Neural progenitor cell (in vitro differentiated cells): ENCODE results near the gene NAA20. TPM values are rescaled to one million over a fixed set of nuclear protein-coding genes. Genes with fewer than 3 reads are reported as not detected.
A peak's percentile ranks its signal among the peaks of the same experiment; 100 is the strongest.

Experiments used
- DNase-seq: peaks from one replicate; pipeline ENCODE4 v3.0.0-alpha.2; 2016; ENCODE audit warnings: low spot score
- H2AFZ ChIP-seq: fragments of 200-600 bp; sonication (generic); replicated peaks from 2 replicates; pipeline ENCODE4 v1.6.1; 2016; ENCODE audit warnings: antibody characterized with exemption
- H3F3A ChIP-seq: fragments of 200-600 bp; sonication (generic); 2 replicates; pipeline ENCODE4 v1.6.1; 2016; ENCODE audit warnings: antibody characterized with exemption, low read depth
- H3K27ac ChIP-seq: fragments of 200-600 bp; sonication (generic); 2 replicates; pipeline ENCODE4 v1.5.1; 2016; ENCODE audit warnings: mild to moderate bottlenecking
- H3K27me3 ChIP-seq: fragments of 200-600 bp; sonication (generic); 2 replicates; pipeline ENCODE4 v1.6.1; 2016; ENCODE audit warnings: mild to moderate bottlenecking, moderate library complexity
- H3K36me3 ChIP-seq: fragments of 200-600 bp; sonication (generic); 2 replicates; pipeline ENCODE4 v1.5.1; 2016
- H3K4me1 ChIP-seq: fragments of 200-600 bp; sonication (generic); 2 replicates; pipeline ENCODE4 v1.6.1; 2016; ENCODE audit warnings: mixed run types
- H3K4me2 ChIP-seq: fragments of 200-600 bp; sonication (generic); 2 replicates; pipeline ENCODE4 v1.6.1; 2016
- H3K4me3 ChIP-seq: fragments of 200-600 bp; sonication (generic); 2 replicates; pipeline ENCODE4 v1.5.1; 2016
- H3K79me2 ChIP-seq: fragments of 200-600 bp; sonication (generic); 2 replicates; pipeline ENCODE4 v1.6.1; 2016; ENCODE audit warnings: low read depth
- H3K9ac ChIP-seq: fragments of 200-600 bp; sonication (generic); 2 replicates; pipeline ENCODE4 v1.6.1; 2016
- H3K9me3 ChIP-seq: fragments of 200-600 bp; sonication (generic); 2 replicates; pipeline ENCODE4 v1.5.1; 2016; ENCODE audit warnings: low read depth
- H4K20me1 ChIP-seq: fragments of 200-600 bp; sonication (generic); 2 replicates; pipeline ENCODE4 v1.6.1; 2016; ENCODE audit warnings: low read depth
- H3K27ac Mint-ChIP-seq: 3 replicates; pipeline ENCODE4 v1.8.0; 2021; ENCODE audit warnings: mixed read lengths
- H3K27me3 Mint-ChIP-seq: 2 replicates; pipeline ENCODE4 v1.8.0; 2022; ENCODE audit warnings: low read depth, mild to moderate bottlenecking, inconsistent platforms, moderate library complexity, mixed read lengths; ENCODE audit not compliant: insufficient read depth
- H3K36me3 Mint-ChIP-seq: 3 replicates; pipeline ENCODE4 v1.8.0; 2021; ENCODE audit warnings: mixed read lengths
- H3K4me1 Mint-ChIP-seq: 3 replicates; pipeline ENCODE4 v1.8.0; 2021; ENCODE audit warnings: mixed read lengths
- H3K4me3 Mint-ChIP-seq: 3 replicates; pipeline ENCODE4 v1.8.0; 2021; ENCODE audit warnings: mild to moderate bottlenecking, moderate library complexity, mixed read lengths
- H3K9me3 Mint-ChIP-seq: 3 replicates; pipeline ENCODE4 v1.8.0; 2020; ENCODE audit warnings: mixed read lengths
- EZH2 ChIP-seq: fragments of 200-600 bp; sonication (generic); IDR thresholded peaks from 2 replicates; pipeline ENCODE4 v1.6.1; 2017; ENCODE audit warnings: antibody characterized with exemption, mild to moderate bottlenecking, moderate library complexity
- EZH2phosphoT487 ChIP-seq: fragments of 200-600 bp; sonication (generic); IDR thresholded peaks from 2 replicates; pipeline ENCODE4 v1.6.1; 2017; ENCODE audit warnings: antibody characterized with exemption
- total RNA-seq: library from RNA; depleted of rRNA; stranded (reverse); fragments of >200 nt; gene quantifications from 2 replicates; pipeline ENCODE4 v1.2.3, GENCODE V29; 2015; ENCODE audit warnings: low replicate concordance
- TF ChIP-seq, protein P1 (sequence below): fragments of 200-600 bp; sonication (generic); IDR thresholded peaks from 2 replicates; pipeline ENCODE4 v1.5.1; 2017; ENCODE audit warnings: antibody characterized with exemption, mild to moderate bottlenecking

Gene NAA20
- total RNA-seq, 1 donor from 2014 or later = 39.9 TPM

- Mint-ChIP-seq H3K27me3 (peaks cover 2% of the 10 kb centered on the region), H3K36me3 (no peaks in the 10 kb centered on the region), H3K4me3 (no peak overlapping the region), H3K9me3 (no peaks in the 10 kb centered on the region), H3K27ac (peak overlapping the region; percentile 14), H3K4me1 (no peaks in the 10 kb centered on the region)
- H3K4me2 ChIP-seq = no peak overlapping the region
- no peak for TF ChIP-seq EZH2phosphoT487
- TF ChIP-seq EZH2 = no peak
- TF ChIP-seq, protein P1, sequence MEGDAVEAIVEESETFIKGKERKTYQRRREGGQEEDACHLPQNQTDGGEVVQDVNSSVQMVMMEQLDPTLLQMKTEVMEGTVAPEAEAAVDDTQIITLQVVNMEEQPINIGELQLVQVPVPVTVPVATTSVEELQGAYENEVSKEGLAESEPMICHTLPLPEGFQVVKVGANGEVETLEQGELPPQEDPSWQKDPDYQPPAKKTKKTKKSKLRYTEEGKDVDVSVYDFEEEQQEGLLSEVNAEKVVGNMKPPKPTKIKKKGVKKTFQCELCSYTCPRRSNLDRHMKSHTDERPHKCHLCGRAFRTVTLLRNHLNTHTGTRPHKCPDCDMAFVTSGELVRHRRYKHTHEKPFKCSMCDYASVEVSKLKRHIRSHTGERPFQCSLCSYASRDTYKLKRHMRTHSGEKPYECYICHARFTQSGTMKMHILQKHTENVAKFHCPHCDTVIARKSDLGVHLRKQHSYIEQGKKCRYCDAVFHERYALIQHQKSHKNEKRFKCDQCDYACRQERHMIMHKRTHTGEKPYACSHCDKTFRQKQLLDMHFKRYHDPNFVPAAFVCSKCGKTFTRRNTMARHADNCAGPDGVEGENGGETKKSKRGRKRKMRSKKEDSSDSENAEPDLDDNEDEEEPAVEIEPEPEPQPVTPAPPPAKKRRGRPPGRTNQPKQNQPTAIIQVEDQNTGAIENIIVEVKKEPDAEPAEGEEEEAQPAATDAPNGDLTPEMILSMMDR = no peak
- no peak overlapping the region for H3K4me3 ChIP-seq
- no peak overlapping the region for H3K9ac ChIP-seq
- no peaks in the 10 kb centered on the region for H3K36me3 ChIP-seq
- no peaks in the 10 kb centered on the region for H3F3A ChIP-seq
- no peaks in the 10 kb centered on the region for H3K9me3 ChIP-seq
- H3K79me2 ChIP-seq = no peaks in the 10 kb centered on the region
- H3K27ac ChIP-seq = no peak overlapping the region
- H2AFZ ChIP-seq = no peak overlapping the region
- no peak for DNase-seq
- no peaks in the 10 kb centered on the region for H3K27me3 ChIP-seq
- no peaks in the 10 kb centered on the region for H4K20me1 ChIP-seq
- H3K4me1 ChIP-seq = no peaks in the 10 kb centered on the region
Measured at GRCh38 chr20:20070871-20071726, 53.9 kb downstream of the NAA20 start.

DNA sequence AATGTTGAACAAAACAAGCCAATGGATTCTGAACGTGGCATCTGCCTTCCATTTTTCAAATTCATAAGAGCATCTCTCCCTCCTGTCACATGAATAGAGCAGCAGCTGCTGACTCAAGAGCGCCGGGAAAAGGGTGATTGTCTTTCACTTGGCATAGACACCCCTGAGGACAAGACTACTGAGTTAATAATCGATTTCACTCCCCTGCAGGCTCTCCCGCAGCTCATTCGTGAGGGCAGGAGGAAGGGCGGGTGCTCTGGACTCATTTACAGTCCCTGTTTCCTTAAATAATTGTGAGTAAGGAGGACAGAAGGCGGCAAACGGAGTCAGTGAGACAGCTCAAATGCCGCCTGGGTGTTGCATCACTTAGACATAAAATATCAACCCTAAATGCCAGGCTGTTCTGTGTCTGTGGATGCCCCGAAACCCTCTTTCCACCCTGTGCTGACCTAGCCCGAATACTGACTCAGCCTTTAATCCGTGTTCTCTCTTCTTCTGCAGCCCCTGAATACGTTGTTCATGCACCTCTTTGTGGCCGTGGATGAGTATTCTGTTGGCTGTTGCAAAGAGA lies 56.7 kb downstream of the NAA20 start:
- Mint-ChIP-seq H3K36me3 (no peaks in the 10 kb centered on the region), H3K27me3 (peaks cover 2% of the 10 kb centered on the region), H3K4me1 (no peaks in the 10 kb centered on the region), H3K9me3 (no peaks in the 10 kb centered on the region), H3K27ac (no peak overlapping the region), H3K4me3 (no peak overlapping the region)
- Histone ChIP-seq H4K20me1 (no peaks in the 10 kb centered on the region), H3K36me3 (no peaks in the 10 kb centered on the region), H3K9me3 (no peaks in the 10 kb centered on the region), H3F3A (no peaks in the 10 kb centered on the region), H3K27ac (no peak overlapping the region), H3K4me1 (no peaks in the 10 kb centered on the region), H2AFZ (peak overlapping the region; percentile 8), H3K9ac (no peak overlapping the region), H3K4me2 (no peak overlapping the region), H3K79me2 (no peaks in the 10 kb centered on the region), H3K27me3 (no peaks in the 10 kb centered on the region), H3K4me3 (no peak overlapping the region)
- no peak for DNase-seq
- TF ChIP-seq EZH2 (no peak), EZH2phosphoT487 (no peak)
- TF ChIP-seq, protein P1 = no peak

- H3K4me1 ChIP-seq = no peaks in the 10 kb centered on the region
- H2AFZ ChIP-seq = no peak overlapping the region
- no peak for TF ChIP-seq EZH2phosphoT487
- TF ChIP-seq, protein P1 = no peak
- no peak for TF ChIP-seq EZH2
- no peaks in the 10 kb centered on the region for H4K20me1 ChIP-seq
- H3K9me3 Mint-ChIP-seq = no peaks in the 10 kb centered on the region
- H3K27me3 Mint-ChIP-seq = peaks cover 2% of the 10 kb centered on the region
- H3K27ac ChIP-seq = no peak overlapping the region
- no peak overlapping the region for H3K9ac ChIP-seq
- no peak overlapping the region for H3K4me2 ChIP-seq
- H3K4me1 Mint-ChIP-seq = no peaks in the 10 kb centered on the region
- H3F3A ChIP-seq = no peaks in the 10 kb centered on the region
- no peaks in the 10 kb centered on the region for H3K9me3 ChIP-seq
- no peak overlapping the region for H3K27ac Mint-ChIP-seq
- no peaks in the 10 kb centered on the region for H3K27me3 ChIP-seq
- no peak overlapping the region for H3K4me3 Mint-ChIP-seq
- DNase-seq = no peak
- H3K36me3 ChIP-seq = no peaks in the 10 kb centered on the region
- H3K36me3 Mint-ChIP-seq = peaks cover 2% of the 10 kb centered on the region
- no peak overlapping the region for H3K4me3 ChIP-seq
- H3K79me2 ChIP-seq = no peaks in the 10 kb centered on the region
Measured at GRCh38 chr20:20075032-20075431, 57.9 kb downstream of the NAA20 start.
